Mesenteric fat pad (tissue), 1 donor: ENCODE results near the gene KRT24. TPM values are rescaled to one million over a fixed set of nuclear protein-coding genes. Genes with fewer than 3 reads are reported as not detected.

Source experiments
- DNase-seq: peaks from one replicate; pipeline ENCODE4 v3.0.0-alpha.2; 2020; ENCODE audit warnings: low spot score
- total RNA-seq: library from RNA; stranded (reverse); fragmentation: NEBNext Ultra II Directional; extraction: Animal tissue kit (Norgen Biotek cat#: 25700); gene quantifications from one replicate; pipeline ENCODE4 v1.2.1, GENCODE V29; 2021
- donor health status: DM: yes; HTN: yes; CAD: no.

The KRT24 gene
- total RNA-seq, 1 donor from 2014 or later = not detected

DNA sequence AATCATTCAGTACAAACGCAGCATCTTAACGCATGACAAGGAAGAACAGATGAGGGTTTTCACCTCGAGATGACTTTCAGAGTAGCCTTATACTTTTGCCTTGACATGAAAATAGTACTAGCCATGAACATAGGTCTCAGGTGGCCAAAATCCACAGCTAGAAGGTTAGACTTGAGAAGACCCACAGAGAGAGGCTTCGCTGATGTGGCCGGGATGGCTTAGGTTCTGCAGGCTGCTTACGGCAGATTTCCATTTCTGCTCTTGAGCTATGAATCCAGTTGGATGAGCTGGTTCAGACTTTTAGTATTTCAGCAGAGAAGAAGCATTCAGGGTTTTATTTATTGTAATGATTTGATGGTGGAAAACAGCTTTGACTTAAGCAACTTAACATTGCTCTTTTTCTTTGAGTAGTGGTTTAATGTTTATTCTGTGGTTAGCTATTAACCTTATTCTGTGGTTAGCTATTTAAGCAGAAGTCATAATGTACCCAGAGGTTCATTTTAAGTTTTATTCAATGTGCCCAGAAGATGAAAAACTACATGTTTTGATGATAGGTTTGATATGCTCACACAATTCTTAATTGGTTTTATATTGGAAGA, 7.6 kb downstream of the KRT24 start:
- DNase-seq = no peak

DNA sequence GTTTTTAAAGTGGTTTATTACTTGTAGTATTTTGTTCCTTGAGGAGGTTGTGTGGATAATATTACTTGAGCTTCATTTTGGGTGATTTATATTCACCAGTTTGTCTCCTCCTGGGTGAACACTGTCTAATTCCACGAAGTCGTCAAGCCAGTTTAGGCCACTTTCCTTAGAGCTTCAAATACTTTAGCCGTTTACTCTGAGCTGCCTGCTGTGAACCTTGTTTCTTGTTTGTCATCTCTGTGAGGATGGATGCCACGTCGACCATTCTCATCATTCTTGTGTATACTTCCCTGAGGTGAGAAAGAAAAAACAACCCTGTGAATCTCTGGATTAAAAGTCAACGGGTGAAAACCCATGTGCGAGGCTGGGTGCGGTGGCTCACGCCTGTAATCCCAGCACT, 9.0 kb downstream of the KRT24 start:
- no peak for DNase-seq

GRCh38 chr17:40687106-40687505, 16.4 kb downstream of the KRT24 start:
- no peak for DNase-seq

DNA sequence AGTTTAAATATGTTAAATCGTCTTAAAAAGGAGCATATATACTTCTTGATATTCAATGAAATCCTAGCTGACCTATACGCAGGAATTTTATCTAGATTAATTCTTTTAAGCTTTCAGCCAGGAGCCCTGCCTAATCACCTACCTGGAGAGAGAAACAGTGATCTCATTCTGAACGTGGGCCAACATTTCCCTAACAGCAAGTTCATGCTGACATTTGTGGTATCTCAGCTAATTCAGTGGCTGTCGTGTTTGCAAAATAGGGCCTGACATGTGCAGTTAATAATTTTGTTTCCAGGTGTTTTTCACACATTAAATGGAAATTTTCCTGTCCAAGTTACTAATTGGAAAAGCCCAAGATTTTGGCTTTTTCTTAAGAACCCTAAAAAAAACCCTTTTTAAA, 17.4 kb downstream of the KRT24 start:
- DNase-seq = no peak

DNA sequence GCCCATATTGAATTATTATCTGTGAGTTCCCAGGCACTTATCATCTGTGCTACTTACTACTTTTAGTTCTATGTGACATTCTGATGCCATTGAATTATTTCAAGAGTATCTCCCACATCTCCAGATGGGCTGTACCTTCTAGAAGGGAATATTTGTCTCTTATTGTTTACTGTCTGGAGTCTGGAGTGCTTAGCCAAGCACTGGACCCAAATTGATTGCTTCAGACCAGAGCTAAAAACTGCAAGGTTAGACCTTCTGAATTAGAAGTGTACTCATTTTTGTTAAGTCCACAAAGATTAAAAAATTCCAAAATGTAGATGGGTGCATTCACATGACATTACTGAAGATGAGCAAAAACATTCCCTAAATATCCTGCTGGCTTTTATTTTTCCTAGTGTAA, 22.6 kb downstream of the KRT24 start:
- DNase-seq = no peak

DNA sequence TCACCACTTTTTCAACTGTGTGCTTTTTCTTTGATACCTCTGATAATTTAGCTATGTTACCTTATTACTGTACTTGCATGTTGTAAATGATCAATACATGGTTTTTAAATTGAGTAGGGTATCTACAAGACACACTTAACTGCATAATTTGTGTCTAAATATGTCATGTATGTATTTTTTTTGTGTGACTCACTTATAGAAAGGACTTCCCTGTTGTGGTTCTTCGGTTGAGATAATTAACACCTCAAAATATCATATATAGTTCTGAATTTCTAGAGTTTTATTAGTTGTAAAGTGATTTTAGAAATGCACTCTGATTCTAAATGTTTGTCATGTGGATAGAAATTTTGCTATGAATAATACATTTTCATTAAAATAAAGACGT, 24.0 kb downstream of the KRT24 start:
- no peak for DNase-seq

DNA sequence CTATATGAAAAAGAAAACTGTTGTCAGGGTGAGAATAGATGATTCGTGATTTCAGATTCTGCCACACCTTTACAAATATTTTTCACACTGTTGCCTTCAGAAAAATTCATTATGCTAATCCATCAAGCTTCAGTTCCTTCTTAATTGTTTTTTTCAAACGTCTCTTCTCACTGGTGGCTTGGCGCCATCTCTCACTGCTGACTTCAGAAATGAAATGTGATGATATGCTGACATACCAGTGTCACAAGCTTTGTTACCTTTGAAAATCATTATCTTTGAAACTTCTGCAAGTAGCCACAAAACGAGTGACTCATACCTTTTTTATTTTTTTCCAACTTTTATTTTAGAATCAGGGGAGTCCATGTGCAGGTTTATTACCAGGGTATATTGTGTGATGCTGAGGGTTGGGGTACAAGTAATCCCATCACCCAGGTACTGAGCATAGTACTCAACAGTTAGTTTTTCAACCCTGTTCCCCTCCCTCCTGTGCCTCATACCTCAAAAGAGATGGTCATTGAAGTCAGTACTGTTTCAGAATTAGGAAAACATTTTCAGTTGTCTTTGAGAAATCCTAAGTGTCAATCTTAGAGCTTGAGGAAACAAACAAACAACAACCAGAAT, 24.5 kb downstream of the KRT24 start:
- DNase-seq = no peak

- DNase-seq = no peak
These were observed 27.6 kb downstream of the KRT24 start for GRCh38 chr17:40675905-40676304.

DNA sequence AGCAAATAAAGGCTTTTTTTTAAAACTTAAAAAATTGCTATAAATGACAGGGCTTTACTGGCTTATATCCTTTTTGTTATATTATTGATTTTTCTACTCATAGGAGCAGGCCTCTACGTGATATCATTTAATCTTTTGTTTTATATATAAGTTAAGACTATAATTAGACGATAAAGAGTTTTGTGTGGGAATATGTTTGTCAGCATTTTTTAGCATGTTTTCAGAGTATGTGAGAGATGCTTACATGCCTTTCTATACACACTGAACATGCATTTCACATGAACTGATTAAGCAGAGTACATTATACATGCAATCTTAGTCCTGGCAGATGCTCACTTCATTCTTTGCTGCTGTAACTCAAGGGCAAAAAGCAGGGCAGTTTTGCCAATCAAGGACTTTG, 30.9 kb downstream of the KRT24 start:
- no peak for DNase-seq

- DNase-seq = no peak
These were observed 32.3 kb downstream of the KRT24 start for GRCh38 chr17:40671282-40671681.

DNA sequence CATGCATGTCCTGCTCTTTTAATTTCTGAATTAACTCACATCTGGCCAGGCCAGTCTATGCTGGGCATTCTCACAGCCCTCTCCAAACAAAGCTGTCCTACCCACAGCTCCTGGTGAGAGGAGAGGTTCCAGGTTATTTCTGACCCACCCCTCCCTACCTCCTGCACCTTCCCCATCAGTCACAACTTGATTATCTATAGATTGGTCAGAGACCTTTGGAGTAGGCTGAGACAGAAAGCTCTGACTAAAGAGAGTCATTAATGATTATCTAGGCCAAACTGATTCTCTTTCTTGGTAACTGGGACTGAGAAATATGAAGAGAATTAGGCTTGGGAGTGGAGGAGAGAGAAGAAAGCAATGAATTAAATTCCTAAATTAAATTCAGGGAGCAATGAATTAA, 37.2 kb downstream of the KRT24 start:
- DNase-seq = no peak

DNA sequence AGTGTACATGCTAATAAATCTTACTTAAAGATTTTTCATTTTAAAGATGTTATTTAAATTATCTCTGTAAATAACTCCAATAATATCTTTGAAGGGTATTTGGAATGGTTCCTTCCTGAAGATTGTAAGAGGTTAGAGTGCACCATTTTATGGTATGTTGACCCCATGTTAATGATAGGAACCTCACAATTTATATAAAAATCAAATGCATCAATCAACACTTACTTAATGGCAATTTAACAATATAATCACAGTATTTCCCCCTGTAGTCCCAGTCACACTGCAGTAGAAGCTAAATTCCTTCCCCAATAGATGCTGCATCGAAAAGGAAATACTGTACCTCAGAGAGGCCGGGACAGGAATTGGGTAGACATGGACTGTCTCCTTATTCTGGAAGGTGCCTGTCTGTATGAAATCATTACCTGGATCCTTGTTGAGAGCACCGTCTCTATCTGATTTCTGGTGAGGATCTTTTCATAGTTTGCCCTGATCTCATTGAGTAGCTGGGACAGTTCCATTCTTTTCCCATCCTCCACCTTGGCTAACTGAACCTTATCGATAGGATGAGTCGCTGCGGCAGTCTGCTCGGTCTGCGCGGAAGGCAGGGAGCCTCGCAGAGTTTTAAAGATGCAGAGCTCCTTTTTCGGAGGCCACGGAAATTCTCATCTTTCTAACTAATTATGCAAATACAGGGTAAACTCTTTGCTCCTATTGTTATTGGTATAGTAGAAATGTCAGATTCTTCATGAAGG, 38.8 kb downstream of the KRT24 start, which contains the start of gene KRT222:
Gene KRT222 (minus strand): TSS at position 596 of the 752 bp plus-strand sequence. CDS start 78 bp downstream, at position 518.
- no peak for DNase-seq

- no peak for DNase-seq
These were observed 40.3 kb downstream of the KRT24 start for GRCh38 chr17:40663252-40663651.

DNA sequence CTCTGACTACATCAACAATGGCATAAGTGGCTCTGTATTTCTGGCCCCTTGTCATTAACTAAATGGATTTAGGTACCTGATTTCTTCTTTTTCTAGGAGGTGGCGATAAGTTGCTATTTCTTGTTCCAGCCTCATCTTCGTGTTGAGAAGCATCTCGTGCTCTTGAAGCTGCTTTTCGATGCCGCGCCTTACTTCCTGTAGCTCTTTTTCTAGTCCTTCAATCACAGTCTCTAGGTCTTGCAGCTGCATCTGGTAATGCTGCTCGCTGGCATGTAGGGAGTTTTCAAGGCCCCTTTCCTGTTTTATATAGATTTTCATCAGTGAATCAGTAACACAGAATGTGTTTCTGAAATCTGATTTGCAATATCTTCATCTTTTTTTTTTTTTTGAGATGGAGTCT, 43.6 kb downstream of the KRT24 start:
- no peak for DNase-seq

DNA sequence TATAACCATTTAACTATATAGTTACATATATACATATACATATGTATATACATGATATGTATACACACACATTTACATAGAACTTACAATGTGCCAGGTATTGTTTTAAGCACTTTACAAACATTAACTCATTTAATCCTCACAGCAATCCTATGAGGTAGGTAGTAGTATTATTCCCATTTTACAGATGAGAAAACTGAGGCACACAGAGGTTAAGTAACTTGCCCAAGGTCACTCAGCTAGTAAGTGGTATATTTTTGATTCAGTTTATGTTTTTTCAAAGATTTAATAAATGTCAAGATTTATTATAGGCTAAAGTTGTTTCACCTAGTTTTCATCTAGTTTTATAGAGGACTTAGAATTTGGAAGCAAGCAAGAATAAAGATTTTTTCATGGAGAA, 45.2 kb downstream of the KRT24 start:
- DNase-seq = no peak

DNA sequence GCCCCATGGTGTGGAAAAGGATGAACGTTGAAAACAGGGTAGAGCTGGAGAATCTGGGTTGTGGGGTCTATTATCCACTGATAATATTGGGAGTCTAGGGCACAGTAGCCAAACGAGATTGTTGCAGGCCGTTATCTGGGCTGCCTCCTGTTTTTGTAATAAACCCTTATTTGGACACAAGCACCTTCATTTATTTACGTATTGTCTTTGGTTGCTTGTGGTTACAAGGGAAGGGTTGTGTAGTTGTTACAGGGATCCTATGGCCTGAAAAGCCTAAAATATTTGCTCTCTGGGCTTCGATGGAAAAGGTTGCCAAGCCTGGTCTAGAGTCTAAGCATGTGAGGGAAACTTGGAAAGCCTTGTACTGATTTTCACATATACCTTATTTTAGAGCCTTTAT, 51.6 kb downstream of the KRT24 start:
- DNase-seq = no peak

- no peak for DNase-seq
These were observed 55.1 kb downstream of the KRT24 start for GRCh38 chr17:40648384-40648968.

Other genes starting within 250 kb of the KRT24 start
- gene TNS4, start 202.1 kb downstream of the KRT24 start, total RNA-seq = 0.16 TPM
- 0.39 TPM for gene CCR7, start 138.3 kb downstream of the KRT24 start, total RNA-seq
- 73.5 TPM for gene SMARCE1, start 55.9 kb downstream of the KRT24 start, total RNA-seq
- gene KRT222, start 38.6 kb downstream of the KRT24 start, total RNA-seq = 0.26 TPM
- not detected for gene KRT25, start 51.6 kb upstream of the KRT24 start, total RNA-seq
- not detected for gene KRT26, start 68.4 kb upstream of the KRT24 start, total RNA-seq
- not detected for gene KRT27, start 78.8 kb upstream of the KRT24 start, total RNA-seq
- gene KRT28, start 96.2 kb upstream of the KRT24 start, total RNA-seq = not detected
- gene KRT10, start 118.9 kb upstream of the KRT24 start, total RNA-seq = 38.6 TPM
- not detected for gene KRT12, start 163.5 kb upstream of the KRT24 start, total RNA-seq
- 1.2 TPM for gene KRT20, start 181.5 kb upstream of the KRT24 start, total RNA-seq
- gene KRT23, start 233.9 kb upstream of the KRT24 start, total RNA-seq = 0.80 TPM